SK-N-SH (cell line): Measurements from ENCODE around the gene CPAMD8. TPM values are rescaled to one million over a fixed set of nuclear protein-coding genes. Genes with fewer than 3 reads are reported as not detected.

Experiments used
- CTCF ChIA-PET: fragments of 300-600, 350-600 bp; formaldehyde crosslinking; extraction: SDS; loops from one replicate; lab custom pipeline; 2021; lab: Yijun Ruan, JAX
- POLR2A ChIA-PET: fragments of 350-600 bp; sonication (Branson Sonifier 250); formaldehyde crosslinking; extraction: SDS; loops from one replicate; lab custom pipeline; 2020; ENCODE audit warnings: antibody characterized with exemption, inconsistent platforms; lab: Yijun Ruan, JAX
- DNase-seq: peaks from one replicate; pipeline ENCODE4 v3.0.0; 2012
- H2AFZ ChIP-seq: fragments of 200-600 bp; sonication (generic); 2 replicates; pipeline ENCODE4 v1.8.1; 2016; ENCODE audit warnings: antibody characterized with exemption, mild to moderate bottlenecking, low read depth
- H3F3A ChIP-seq: fragments of 200-600 bp; sonication (generic); replicated peaks from 2 replicates; pipeline ENCODE3; 2016; ENCODE audit warnings: antibody characterized with exemption, mild to moderate bottlenecking; ENCODE audit not compliant: insufficient read depth
- H3K27ac ChIP-seq, 2 experiments: fragments of 200-500 bp in 1 of 2; fragments of 200-600 bp in 1 of 2; sonication (Bioruptor generic) in 1 of 2; sonication (generic), shearing (Covaris generic) in 1 of 2; 2 replicates each; pipeline versions ENCODE4 v1.5.1 to v1.6.1; 2014 to 2016; ENCODE audit warnings: low read depth in 2 of 2, inconsistent platforms in 1 of 2, low read length in 1 of 2, mild to moderate bottlenecking in 1 of 2, mixed read lengths in 1 of 2
- H3K27me3 ChIP-seq: fragments of 200-600 bp; sonication (generic), shearing (Covaris generic); 2 replicates; pipeline ENCODE4 v1.6.1; 2016; ENCODE audit warnings: mixed run types; ENCODE audit not compliant: insufficient read depth
- H3K36me3 ChIP-seq, 2 experiments: fragments of 200-500 bp in 1 of 2; fragments of 200-600 bp in 1 of 2; sonication (Bioruptor generic) in 1 of 2; sonication (generic) in 1 of 2; replicated peaks in 1 of 2; 2 replicates each; pipeline versions ENCODE3 to v1.5.1; 2014 to 2016; ENCODE audit warnings: low read length in 1 of 2, mild to moderate bottlenecking in 1 of 2; ENCODE audit not compliant: insufficient read depth in 2 of 2, control insufficient read depth in 1 of 2
- H3K4me1 ChIP-seq, 2 experiments: fragments of 200-500 bp in 1 of 2; fragments of 200-600 bp in 1 of 2; sonication (Bioruptor generic) in 1 of 2; sonication (generic), shearing (Covaris generic) in 1 of 2; 2 replicates each; pipeline versions ENCODE4 v1.5.1 to v1.6.1; 2014 to 2016; ENCODE audit warnings: low read depth in 1 of 2, low read length in 1 of 2, mixed run types in 1 of 2; ENCODE audit not compliant: insufficient read depth in 2 of 2, control insufficient read depth in 1 of 2
- H3K4me2 ChIP-seq: fragments of 200-600 bp; sonication (generic), shearing (Covaris generic); 2 replicates; pipeline ENCODE4 v1.6.1; 2017; ENCODE audit warnings: mixed run types
- H3K4me3 ChIP-seq, 2 experiments: fragments of 200-500 bp in 1 of 2; fragments of 200-600 bp in 1 of 2; sonication (Bioruptor generic) in 1 of 2; sonication (generic), shearing (Covaris generic) in 1 of 2; 2 replicates each; pipeline versions ENCODE4 v1.5.1 to v1.8.1; 2014 to 2016; ENCODE audit warnings: low read depth in 2 of 2, inconsistent platforms in 1 of 2, low read length in 1 of 2, mild to moderate bottlenecking in 1 of 2, mixed read lengths in 1 of 2, moderate library complexity in 1 of 2
- H3K79me2 ChIP-seq: fragments of 200-600 bp; sonication (generic); 2 replicates; pipeline ENCODE4 v1.8.1; 2017; ENCODE audit warnings: mild to moderate bottlenecking; ENCODE audit not compliant: insufficient read depth
- H3K9ac ChIP-seq: fragments of 200-600 bp; sonication (generic); 2 replicates; pipeline ENCODE4 v1.6.1; 2017; ENCODE audit warnings: mixed run types
- H3K9me2 ChIP-seq: fragments of 200-600 bp; sonication (generic); 2 replicates; pipeline ENCODE4 v1.6.1; 2017; ENCODE audit warnings: mixed run types
- H3K9me3 ChIP-seq: fragments of 200-600 bp; sonication (generic); 2 replicates; pipeline ENCODE4 v1.6.1; 2017; ENCODE audit warnings: mixed run types, mild to moderate bottlenecking, moderate library complexity
- H4K20me1 ChIP-seq: fragments of 200-600 bp; sonication (generic); 2 replicates; pipeline ENCODE4 v1.6.1; 2017; ENCODE audit warnings: mild to moderate bottlenecking, mixed run types; ENCODE audit not compliant: insufficient read depth
- EP300 ChIP-seq, 2 experiments: IDR thresholded peaks; 2 replicates each; pipeline versions ENCODE4 v1.4.0 to v1.6.1; 2012; ENCODE audit warnings: borderline replicate concordance in 1 of 2, low read depth in 1 of 2, low read length in 1 of 2
- EZH2phosphoT487 ChIP-seq: fragments of 200-600 bp; sonication (generic); IDR thresholded peaks from 2 replicates; pipeline ENCODE4 v1.6.1; 2017; ENCODE audit warnings: low read depth, mixed run types, mild to moderate bottlenecking, antibody characterized with exemption, moderate library complexity, borderline replicate concordance
- FOSL2 ChIP-seq: IDR thresholded peaks from 2 replicates; pipeline ENCODE4 v1.4.0; 2012; ENCODE audit warnings: low read depth, mild to moderate bottlenecking, moderate library complexity, borderline replicate concordance
- FOXM1 ChIP-seq: IDR thresholded peaks from 2 replicates; pipeline ENCODE4 v1.4.0; 2012; ENCODE audit warnings: low read depth, mild to moderate bottlenecking
- GABPA ChIP-seq: IDR thresholded peaks from 2 replicates; pipeline ENCODE4 v1.4.0; 2012; ENCODE audit warnings: low read depth, mild to moderate bottlenecking
- GATA2 ChIP-seq: sonication (generic); formaldehyde crosslinking; IDR thresholded peaks from 2 replicates; pipeline ENCODE4 v1.5.0; 2020; ENCODE audit warnings: mild to moderate bottlenecking, missing genetic modification reagents
- MAX ChIP-seq: IDR thresholded peaks from 2 replicates; pipeline ENCODE4 v1.4.0; 2012; ENCODE audit warnings: low read depth
- MEF2A ChIP-seq: IDR thresholded peaks from 2 replicates; pipeline ENCODE4 v1.4.0; 2012; ENCODE audit warnings: low read depth, borderline replicate concordance
- MXI1 ChIP-seq: IDR thresholded peaks from 2 replicates; pipeline ENCODE4 v1.6.1; 2012; ENCODE audit warnings: mild to moderate bottlenecking, low read depth, low read length, improper control_type of control experiment
- NFIC ChIP-seq: IDR thresholded peaks from 2 replicates; pipeline ENCODE4 v1.4.0; 2012; ENCODE audit warnings: borderline replicate concordance
- NRF1 ChIP-seq: IDR thresholded peaks from 2 replicates; pipeline ENCODE4 v1.6.1; 2012; ENCODE audit warnings: low read depth, mild to moderate bottlenecking, low read length
- RAD21 ChIP-seq: IDR thresholded peaks from 2 replicates; pipeline ENCODE4 v1.6.1; 2012; ENCODE audit warnings: mild to moderate bottlenecking, low read length
- RFX5 ChIP-seq: IDR thresholded peaks from 2 replicates; pipeline ENCODE4 v1.6.1; 2012; ENCODE audit warnings: mild to moderate bottlenecking, improper control_type of control experiment, low read length
- RXRA ChIP-seq: IDR thresholded peaks from 2 replicates; pipeline ENCODE4 v1.4.0; 2012; ENCODE audit warnings: low read depth, mild to moderate bottlenecking, borderline replicate concordance
- SIN3A ChIP-seq: IDR thresholded peaks from 2 replicates; pipeline ENCODE4 v1.6.1; 2012; ENCODE audit warnings: low read depth, mild to moderate bottlenecking, low read length, moderate library complexity, borderline replicate concordance
- TEAD4 ChIP-seq: IDR thresholded peaks from 2 replicates; pipeline ENCODE4 v1.4.0; 2012; ENCODE audit warnings: mild to moderate bottlenecking, borderline replicate concordance; ENCODE audit not compliant: insufficient read depth
- USF1 ChIP-seq: IDR thresholded peaks from 2 replicates; pipeline ENCODE4 v1.4.0; 2012; ENCODE audit warnings: low read depth, borderline replicate concordance
- YY1 ChIP-seq: IDR thresholded peaks from 2 replicates; pipeline ENCODE4 v1.4.0; 2012; ENCODE audit warnings: low read depth, mild to moderate bottlenecking
- WGBS: methylation state at CpG from one replicate; pipeline ENCODE4 v1.1.6; 2017; ENCODE audit warnings: low lambda C conversion rate; 5-methylcytosine and 5-hydroxymethylcytosine counted together
- polyA plus RNA-seq, 3 experiments: library from polyadenylated mRNA; depleted of rRNA; stranded (reverse); fragments of >200 nt; gene quantifications; 2 replicates each; pipeline ENCODE4 v1.2.3, GENCODE V29; 2012
- TF ChIP-seq, protein P1 (sequence below): fragments of 200-600 bp; sonication (generic); IDR thresholded peaks from 2 replicates; pipeline ENCODE4 v1.6.1; 2017; ENCODE audit warnings: antibody characterized with exemption, mild to moderate bottlenecking, moderate library complexity
- TF ChIP-seq, protein P2 (sequence below): fragments of 150-350 bp; IDR thresholded peaks from 2 replicates; pipeline ENCODE4 v1.6.1; 2017; ENCODE audit warnings: antibody characterized with exemption, low read length, low read depth, borderline replicate concordance

The CPAMD8 gene
- polyA plus RNA-seq, 1 of the 3 experiments (the other 2 are of a cell fraction), result 1.2 TPM

GRCh38 chr19:16942583-16942982 lies 84.0 kb downstream of the CPAMD8 start:
- WGBS, result 27% methylated on average over 6 of the region's 6 CpGs
- no peak overlapping the region for H3K4me2 ChIP-seq
- no peak for DNase-seq
- no peaks in the 10 kb centered on the region for H3K36me3 ChIP-seq
- no peak overlapping the region for H2AFZ ChIP-seq
- ChIA-PET CTCF (no interaction called here), POLR2A (no interaction called here)
- no peaks in the 10 kb centered on the region for H3K9me2 ChIP-seq
- no peaks in the 10 kb centered on the region; the same call in 1 of the 2 replicates for H3K27me3 ChIP-seq
- no peak overlapping the region for H3K27ac ChIP-seq
- H3K9me3 ChIP-seq, result no peaks in the 10 kb centered on the region
- no peaks in the 10 kb centered on the region for H3K4me1 ChIP-seq
- no peaks in the 10 kb centered on the region for H3K79me2 ChIP-seq
- H3F3A ChIP-seq, result no peaks in the 10 kb centered on the region
- no peaks in the 10 kb centered on the region for H4K20me1 ChIP-seq
- TF ChIP-seq FOSL2, result no peak
- TF ChIP-seq EZH2phosphoT487, result no peak
- TF ChIP-seq TEAD4, result no peak
- TF ChIP-seq NFIC, result no peak
- TF ChIP-seq USF1, result no peak
- TF ChIP-seq RAD21, result no peak
- TF ChIP-seq RFX5, result no peak
- TF ChIP-seq YY1, result no peak
- no peak for TF ChIP-seq MEF2A
- TF ChIP-seq, protein P1, sequence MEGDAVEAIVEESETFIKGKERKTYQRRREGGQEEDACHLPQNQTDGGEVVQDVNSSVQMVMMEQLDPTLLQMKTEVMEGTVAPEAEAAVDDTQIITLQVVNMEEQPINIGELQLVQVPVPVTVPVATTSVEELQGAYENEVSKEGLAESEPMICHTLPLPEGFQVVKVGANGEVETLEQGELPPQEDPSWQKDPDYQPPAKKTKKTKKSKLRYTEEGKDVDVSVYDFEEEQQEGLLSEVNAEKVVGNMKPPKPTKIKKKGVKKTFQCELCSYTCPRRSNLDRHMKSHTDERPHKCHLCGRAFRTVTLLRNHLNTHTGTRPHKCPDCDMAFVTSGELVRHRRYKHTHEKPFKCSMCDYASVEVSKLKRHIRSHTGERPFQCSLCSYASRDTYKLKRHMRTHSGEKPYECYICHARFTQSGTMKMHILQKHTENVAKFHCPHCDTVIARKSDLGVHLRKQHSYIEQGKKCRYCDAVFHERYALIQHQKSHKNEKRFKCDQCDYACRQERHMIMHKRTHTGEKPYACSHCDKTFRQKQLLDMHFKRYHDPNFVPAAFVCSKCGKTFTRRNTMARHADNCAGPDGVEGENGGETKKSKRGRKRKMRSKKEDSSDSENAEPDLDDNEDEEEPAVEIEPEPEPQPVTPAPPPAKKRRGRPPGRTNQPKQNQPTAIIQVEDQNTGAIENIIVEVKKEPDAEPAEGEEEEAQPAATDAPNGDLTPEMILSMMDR, result no peak
- no peak for TF ChIP-seq SIN3A
- TF ChIP-seq FOXM1, result no peak
- no peak for TF ChIP-seq NRF1
- no peak for TF ChIP-seq GATA2 (CRISPR knock-in tag)
- TF ChIP-seq RXRA, result no peak
- TF ChIP-seq, protein P2, sequence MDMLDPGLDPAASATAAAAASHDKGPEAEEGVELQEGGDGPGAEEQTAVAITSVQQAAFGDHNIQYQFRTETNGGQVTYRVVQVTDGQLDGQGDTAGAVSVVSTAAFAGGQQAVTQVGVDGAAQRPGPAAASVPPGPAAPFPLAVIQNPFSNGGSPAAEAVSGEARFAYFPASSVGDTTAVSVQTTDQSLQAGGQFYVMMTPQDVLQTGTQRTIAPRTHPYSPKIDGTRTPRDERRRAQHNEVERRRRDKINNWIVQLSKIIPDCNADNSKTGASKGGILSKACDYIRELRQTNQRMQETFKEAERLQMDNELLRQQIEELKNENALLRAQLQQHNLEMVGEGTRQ, result no peak
- no peak for TF ChIP-seq EP300 (IDR thresholded peaks at IDR 0.05; ENCODE audit: borderline replicate concordance in 1 of 2, low read depth in 1 of 2, low read length in 1 of 2)
- no peak for TF ChIP-seq MAX
- TF ChIP-seq GABPA, result no peak
- no peak for TF ChIP-seq MXI1
- H3K4me3 ChIP-seq, result no peak overlapping the region
- no peak overlapping the region for H3K9ac ChIP-seq
